KOPT-K1 (cell line): ENCODE data around the gene CCL17.
"Not testable (repeated sequence)": the region's sequence is repeated elsewhere in the genome, so short reads cannot be mapped to it uniquely, and the experiment has no call there.

Experiments used
- H3K27ac ChIP-seq: fragments of 200-600 bp; sonication (generic); 2 replicates; pipeline ENCODE4 v1.5.1; 2016; ENCODE audit warnings: antibody characterized with exemption, mild to moderate bottlenecking, low read depth, low read length; ENCODE audit not compliant: poor library complexity, severe bottlenecking
- H3K36me3 ChIP-seq: fragments of 200-600 bp; sonication (generic); 2 replicates; pipeline ENCODE4 v1.5.1; 2017; ENCODE audit warnings: antibody characterized with exemption, mild to moderate bottlenecking, low read length, moderate library complexity; ENCODE audit not compliant: insufficient read depth
- H3K9me3 ChIP-seq: fragments of 200-600 bp; sonication (generic); 2 replicates; pipeline ENCODE4 v1.5.1; 2017; ENCODE audit warnings: antibody characterized with exemption, low read length, mild to moderate bottlenecking; ENCODE audit not compliant: insufficient read depth, poor library complexity, severe bottlenecking

The CCL17 gene

DNA sequence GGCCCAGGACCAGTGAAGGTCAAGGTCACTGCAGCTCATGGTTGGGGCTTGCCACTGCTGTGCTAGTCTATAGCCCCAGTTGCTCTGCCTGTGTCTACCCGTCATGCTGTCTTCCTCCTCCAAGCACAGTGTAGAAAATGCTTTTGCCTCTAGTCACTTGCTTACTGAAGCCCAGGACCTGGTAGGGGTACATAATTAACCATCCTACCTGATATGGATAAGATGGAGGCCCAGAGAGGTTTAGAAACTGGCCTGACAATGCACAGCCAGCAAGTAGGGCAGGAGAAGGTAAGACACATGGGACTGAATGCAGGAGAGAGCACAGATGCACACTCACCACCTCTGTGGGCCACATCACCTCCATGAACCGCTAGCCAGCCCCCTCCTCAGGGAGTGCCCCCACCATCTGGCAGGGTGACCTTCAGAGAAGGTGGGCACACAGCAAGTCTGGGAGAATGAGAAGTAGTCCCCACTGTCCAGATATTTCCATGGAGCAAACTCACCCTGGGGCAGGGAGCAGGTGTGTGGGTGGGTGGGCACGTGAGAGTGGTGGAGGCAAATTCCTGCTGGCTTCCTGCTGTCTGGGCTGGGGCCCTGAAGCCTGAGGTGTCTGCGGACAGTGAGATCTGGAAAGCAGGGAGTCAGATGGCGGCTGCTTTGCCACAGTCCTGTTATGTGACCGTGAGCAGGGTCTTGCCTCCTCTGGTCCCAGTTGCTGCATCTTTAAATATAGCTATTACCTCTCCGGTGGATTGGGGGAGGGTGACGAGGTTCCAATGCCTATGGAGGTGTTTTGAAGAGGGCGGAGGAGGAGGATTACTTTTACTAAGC is 31.2 kb upstream of the CCL17 start:
- Histone ChIP-seq H3K27ac (no peak overlapping the region), H3K9me3 (no peaks in the 10 kb centered on the region), H3K36me3 (no peaks in the 10 kb centered on the region)

DNA sequence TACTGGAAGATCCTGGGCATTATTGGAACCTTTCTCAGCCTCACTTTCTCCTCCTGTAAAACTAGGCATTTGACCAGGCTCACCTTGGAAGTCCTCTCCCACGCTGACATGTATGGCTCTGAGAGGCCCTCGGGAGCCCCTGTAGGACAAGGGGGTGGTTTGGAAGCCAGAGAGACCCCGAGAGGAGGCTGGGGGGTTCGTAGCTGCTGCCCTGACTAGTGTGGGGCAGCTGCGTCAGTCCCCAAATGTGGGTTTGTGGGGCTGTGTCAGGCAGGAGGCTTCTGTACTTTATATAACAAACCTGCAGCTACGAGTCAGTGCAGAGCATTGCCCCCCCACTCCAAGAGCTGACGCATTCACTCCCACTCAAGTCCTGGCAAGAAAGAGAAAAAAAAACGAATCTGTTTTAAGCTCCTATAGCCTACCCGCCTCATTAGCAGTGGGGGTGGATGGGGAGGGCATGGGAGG is 30.5 kb upstream of the CCL17 start:
- H3K27ac ChIP-seq = no peak overlapping the region

DNA sequence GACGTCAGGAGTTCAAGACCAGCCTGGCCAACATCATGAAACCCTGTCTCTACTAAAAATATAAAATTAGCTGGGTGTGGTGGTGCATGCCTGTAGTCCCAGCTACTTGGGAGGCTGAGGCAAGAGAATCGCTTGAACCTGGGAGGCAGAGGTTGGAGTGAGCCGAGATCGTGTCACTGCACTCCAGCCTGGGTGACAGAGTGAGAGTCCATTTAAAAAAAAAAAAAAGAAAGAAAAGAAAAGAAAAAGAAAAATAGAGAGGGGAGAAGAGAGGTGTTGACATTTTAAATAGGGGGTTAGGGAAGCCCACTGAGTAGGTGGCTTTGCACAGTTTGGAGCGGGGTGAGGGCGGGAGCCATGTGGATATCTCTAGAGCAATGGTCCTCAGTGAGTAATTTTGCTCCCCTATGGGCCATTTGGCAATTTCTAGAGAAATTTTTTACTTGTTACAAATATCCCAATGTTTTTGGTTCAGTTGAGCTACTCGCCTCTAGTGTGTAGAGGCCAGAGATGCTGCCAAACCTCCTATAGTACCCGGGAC is 29.6 kb upstream of the CCL17 start:
- not testable (repeated sequence) for H3K36me3 ChIP-seq, H3K27ac ChIP-seq

More for the DNA sequence above, 30.5 kb upstream of the CCL17 start:
- H3K36me3 ChIP-seq = no peaks in the 10 kb centered on the region
- H3K9me3 ChIP-seq = no peaks in the 10 kb centered on the region

DNA sequence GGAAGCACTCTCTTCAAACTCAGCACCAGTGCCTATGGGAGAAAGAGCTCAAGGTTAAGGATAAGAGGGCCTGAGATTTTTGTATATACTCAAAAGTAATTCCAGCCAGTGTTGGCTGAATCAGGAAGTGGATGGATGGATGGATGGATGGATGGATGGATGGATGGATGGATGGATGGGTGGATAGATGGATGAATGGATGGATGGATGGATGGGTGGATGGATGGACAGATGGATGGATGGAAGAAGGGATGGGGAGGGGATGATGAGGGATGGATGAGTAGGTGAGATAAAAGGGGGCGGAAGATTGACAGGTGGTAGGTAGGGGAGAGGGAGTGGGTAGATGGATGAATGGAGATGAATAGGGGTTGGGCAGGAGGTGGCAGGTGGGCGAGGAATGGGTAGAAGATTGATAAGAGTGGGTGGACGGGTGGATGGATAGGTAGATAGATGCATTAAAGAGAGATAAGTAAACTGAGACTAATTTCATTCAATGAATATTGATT is 28.2 kb upstream of the CCL17 start:
- H3K9me3 ChIP-seq = no peaks in the 10 kb centered on the region
- no peaks in the 10 kb centered on the region for H3K36me3 ChIP-seq
- no peak overlapping the region for H3K27ac ChIP-seq

More for the DNA sequence above, 29.6 kb upstream of the CCL17 start:
- not testable (repeated sequence) for H3K9me3 ChIP-seq

DNA sequence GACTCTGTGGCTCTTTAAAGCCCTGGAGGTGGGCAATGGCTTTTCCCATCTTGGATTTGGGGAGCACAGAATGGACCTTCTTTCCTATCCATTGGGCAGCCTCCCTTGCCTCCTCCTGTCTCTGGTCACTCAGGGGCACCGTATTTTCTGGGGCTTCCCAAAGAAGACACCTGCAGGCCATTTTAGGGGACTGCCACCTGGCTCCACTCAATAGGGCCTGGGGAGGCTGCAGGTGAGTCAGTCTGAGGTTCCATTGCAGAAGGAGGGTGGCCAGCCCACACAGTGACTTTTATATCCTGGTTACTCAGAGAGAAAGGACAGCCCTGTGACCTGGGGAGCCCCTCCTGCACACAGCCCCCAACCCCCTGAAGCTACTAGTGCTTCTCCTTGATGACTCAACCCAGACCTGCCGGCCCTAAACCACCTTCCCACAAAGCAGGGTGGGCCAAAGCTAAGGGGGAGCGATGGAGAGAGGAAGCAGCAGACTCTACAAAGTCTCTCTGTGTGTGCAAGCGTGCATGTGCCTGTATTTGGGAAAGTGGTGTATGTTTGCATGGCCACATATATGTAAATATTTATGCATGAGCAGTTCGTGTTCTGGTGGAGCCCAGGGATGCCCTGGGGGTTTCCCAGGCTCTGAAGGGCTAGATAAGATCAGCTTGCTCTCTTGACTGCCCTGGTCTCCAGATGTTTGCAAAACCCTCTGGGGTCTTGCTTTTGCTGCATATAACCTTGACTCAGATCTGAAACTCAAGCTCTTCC is 27.3 kb upstream of the CCL17 start:
- Histone ChIP-seq H3K9me3 (no peaks in the 10 kb centered on the region), H3K27ac (no peak overlapping the region), H3K36me3 (no peaks in the 10 kb centered on the region)

DNA sequence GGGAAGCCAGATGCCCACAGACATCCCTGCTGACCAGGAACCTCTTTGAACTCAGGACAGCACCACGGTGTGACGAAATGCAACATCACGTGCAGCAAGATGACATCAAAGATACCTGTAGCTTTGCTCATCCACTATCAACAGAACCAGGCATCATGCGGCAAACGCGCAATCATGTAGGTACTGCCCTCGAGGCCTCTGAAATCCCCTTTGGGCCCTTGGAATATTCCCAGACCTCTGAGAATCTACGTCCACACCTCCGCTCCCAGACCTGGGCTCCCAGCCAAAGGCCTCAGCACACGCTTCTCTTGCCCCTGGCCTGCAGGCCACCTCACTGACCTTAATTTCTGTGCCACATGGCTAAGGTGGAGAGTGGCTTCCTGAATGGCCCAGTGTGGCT is 25.0 kb upstream of the CCL17 start:
- Histone ChIP-seq H3K9me3 (no peaks in the 10 kb centered on the region), H3K27ac (no peak overlapping the region), H3K36me3 (no peaks in the 10 kb centered on the region)

DNA sequence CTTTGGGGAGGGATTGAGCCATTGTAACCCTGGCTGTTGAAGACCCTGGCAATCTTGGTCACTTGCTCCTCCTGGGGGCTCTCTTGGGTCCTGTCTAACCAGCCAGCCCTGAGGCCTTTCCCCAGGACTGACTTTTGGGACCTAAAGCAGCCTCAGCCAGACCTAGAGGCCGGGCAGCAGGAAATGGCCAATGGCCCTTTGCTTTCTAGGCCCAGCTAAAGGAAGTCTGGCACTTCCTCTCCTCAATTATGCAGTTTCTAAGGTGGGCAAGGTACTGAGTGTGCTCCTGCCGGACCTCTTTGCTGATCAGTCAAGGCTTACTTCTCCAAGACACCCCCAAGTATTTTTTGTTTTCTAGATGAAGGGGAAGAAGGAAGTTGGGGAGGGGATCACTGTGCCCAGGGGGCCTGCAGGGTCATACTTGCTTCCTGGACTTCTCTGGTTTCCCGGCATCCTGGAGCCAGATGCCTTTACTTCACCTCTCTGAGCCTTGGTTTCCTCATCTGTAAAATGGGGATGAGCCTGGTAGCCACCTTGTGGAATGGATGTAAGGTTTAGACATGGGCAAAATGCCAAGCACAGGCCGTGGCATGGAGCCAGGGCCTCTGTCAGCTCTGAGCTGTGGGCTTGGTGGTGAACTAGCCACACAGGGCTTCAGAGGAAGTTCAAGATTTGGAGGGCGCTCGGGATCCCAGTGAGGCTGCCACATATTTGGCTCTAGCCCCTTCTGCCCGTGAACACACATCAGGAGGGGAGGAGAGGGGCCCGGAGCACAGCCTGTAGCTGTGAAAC is 23.7 kb upstream of the CCL17 start:
- Histone ChIP-seq H3K9me3 (no peaks in the 10 kb centered on the region), H3K36me3 (no peaks in the 10 kb centered on the region), H3K27ac (no peak overlapping the region)

DNA sequence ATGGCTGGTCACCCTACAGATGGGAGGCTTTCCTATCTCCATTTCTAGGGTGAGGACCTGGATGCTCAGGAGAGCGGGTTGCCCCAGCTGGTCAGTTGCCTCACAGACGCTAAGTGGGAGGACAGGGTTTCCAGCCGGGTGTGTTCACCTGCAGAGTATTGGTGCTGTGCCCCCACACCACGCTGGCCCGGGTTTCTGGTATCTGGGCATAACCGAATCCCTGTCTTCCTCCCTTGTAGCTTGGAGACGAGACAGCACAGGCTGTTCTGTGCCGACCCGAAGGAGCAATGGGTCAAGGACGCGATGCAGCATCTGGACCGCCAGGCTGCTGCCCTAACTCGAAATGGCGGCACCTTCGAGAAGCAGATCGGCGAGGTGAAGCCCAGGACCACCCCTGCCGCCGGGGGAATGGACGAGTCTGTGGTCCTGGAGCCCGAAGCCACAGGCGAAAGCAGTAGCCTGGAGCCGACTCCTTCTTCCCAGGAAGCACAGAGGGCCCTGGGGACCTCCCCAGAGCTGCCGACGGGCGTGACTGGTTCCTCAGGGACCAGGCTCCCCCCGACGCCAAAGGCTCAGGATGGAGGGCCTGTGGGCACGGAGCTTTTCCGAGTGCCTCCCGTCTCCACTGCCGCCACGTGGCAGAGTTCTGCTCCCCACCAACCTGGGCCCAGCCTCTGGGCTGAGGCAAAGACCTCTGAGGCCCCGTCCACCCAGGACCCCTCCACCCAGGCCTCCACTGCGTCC is 22.6 kb upstream of the CCL17 start:
- no peaks in the 10 kb centered on the region for H3K36me3 ChIP-seq
- no peaks in the 10 kb centered on the region for H3K9me3 ChIP-seq
- no peak overlapping the region for H3K27ac ChIP-seq

DNA sequence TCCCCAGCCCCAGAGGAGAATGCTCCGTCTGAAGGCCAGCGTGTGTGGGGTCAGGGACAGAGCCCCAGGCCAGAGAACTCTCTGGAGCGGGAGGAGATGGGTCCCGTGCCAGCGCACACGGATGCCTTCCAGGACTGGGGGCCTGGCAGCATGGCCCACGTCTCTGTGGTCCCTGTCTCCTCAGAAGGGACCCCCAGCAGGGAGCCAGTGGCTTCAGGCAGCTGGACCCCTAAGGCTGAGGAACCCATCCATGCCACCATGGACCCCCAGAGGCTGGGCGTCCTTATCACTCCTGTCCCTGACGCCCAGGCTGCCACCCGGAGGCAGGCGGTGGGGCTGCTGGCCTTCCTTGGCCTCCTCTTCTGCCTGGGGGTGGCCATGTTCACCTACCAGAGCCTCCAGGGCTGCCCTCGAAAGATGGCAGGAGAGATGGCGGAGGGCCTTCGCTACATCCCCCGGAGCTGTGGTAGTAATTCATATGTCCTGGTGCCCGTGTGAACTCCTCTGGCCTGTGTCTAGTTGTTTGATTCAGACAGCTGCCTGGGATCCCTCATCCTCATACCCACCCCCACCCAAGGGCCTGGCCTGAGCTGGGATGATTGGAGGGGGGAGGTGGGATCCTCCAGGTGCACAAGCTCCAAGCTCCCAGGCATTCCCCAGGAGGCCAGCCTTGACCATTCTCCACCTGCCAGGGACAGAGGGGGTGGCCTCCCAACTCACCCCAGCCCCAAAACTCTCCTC is 21.9 kb upstream of the CCL17 start:
- H3K36me3 ChIP-seq = no peaks in the 10 kb centered on the region
- H3K27ac ChIP-seq = no peak overlapping the region
- no peaks in the 10 kb centered on the region for H3K9me3 ChIP-seq

DNA sequence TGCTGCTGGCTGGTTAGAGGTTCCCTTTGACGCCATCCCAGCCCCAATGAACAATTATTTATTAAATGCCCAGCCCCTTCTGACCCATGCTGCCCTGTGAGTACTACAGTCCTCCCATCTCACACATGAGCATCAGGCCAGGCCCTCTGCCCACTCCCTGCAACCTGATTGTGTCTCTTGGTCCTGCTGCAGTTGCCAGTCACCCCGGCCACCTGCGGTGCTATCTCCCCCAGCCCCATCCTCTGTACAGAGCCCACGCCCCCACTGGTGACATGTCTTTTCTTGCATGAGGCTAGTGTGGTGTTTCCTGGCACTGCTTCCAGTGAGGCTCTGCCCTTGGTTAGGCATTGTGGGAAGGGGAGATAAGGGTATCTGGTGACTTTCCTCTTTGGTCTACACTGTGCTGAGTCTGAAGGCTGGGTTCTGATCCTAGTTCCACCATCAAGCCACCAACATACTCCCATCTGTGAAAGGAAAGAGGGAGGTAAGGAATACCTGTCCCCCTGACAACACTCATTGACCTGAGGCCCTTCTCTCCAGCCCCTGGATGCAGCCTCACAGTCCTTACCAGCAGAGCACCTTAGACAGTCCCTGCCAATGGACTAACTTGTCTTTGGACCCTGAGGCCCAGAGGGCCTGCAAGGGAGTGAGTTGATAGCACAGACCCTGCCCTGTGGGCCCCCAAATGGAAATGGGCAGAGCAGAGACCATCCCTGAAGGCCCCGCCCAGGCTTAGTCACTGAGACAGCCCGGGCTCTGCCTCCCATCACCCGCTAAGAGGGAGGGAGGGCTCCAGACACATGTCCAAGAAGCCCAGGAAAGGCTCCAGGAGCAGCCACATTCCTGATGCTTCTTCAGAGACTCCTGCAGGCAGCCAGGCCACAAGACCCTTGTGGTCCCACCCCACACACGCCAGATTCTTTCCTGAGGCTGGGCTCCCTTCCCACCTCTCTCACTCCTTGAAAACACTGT is 21.0 kb upstream of the CCL17 start:
- Histone ChIP-seq H3K27ac (no peak overlapping the region), H3K9me3 (no peaks in the 10 kb centered on the region), H3K36me3 (no peaks in the 10 kb centered on the region)

DNA sequence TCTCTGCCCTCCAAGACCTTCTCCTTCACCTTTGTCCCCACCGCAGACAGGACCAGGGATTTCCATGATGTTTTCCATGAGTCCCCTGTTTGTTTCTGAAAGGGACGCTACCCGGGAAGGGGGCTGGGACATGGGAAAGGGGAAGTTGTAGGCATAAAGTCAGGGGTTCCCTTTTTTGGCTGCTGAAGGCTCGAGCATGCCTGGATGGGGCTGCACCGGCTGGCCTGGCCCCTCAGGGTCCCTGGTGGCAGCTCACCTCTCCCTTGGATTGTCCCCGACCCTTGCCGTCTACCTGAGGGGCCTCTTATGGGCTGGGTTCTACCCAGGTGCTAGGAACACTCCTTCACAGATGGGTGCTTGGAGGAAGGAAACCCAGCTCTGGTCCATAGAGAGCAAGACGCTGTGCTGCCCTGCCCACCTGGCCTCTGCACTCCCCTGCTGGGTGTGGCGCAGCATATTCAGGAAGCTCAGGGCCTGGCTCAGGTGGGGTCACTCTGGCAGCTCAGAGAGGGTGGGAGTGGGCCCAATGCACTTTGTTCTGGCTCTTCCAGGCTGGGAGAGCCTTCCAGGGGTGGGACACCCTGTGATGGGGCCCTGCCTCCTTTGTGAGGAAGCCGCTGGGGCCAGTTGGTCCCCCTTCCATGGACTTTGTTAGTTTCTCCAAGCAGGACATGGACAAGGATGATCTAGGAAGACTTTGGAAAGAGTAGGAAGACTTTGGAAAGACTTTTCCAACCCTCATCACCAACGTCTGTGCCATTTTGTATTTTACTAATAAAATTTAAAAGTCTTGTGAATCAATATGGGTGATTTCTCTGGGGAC is 20.1 kb upstream of the CCL17 start:
- Histone ChIP-seq H3K27ac (no peak overlapping the region), H3K9me3 (no peaks in the 10 kb centered on the region), H3K36me3 (no peaks in the 10 kb centered on the region)

DNA sequence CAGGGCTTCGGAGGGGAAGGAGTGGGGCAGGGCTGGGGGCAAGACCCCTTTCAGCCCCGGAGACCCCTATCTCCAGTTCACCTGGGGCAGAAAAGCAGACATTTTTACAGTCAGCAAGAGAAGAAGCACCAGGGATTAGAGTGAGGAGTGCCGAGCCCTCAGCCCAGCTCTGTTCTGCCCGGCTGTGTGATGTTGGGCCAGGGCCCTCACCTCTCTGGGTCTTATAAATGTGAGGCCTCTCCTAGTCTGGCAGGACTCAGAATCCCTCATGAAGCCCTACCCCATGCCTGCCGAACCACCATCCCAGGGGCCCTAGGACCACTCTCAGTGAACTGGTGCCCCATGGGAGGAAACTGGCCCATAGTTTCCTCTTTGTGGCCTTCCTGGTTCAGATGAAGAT is 19.5 kb upstream of the CCL17 start:
- H3K9me3 ChIP-seq = no peaks in the 10 kb centered on the region
- no peak overlapping the region for H3K27ac ChIP-seq
- no peaks in the 10 kb centered on the region for H3K36me3 ChIP-seq
